Karpas-422 (cell line): Measurements from ENCODE around the gene GABRB2. TPM values are rescaled to one million over a fixed set of nuclear protein-coding genes. Genes with fewer than 3 reads are reported as not detected.

Source experiments
- DNase-seq: peaks from one replicate; pipeline ENCODE4 v3.0.0-alpha.2; 2015
- H2AFZ ChIP-seq: fragments of 200-600 bp; sonication (generic); 2 replicates; pipeline ENCODE4 v1.6.1; 2014; ENCODE audit warnings: antibody characterized with exemption, low read length, mixed read lengths
- H3K27ac ChIP-seq: fragments of 200-600 bp; sonication (generic); 2 replicates; pipeline ENCODE4 v1.5.1; 2014; ENCODE audit warnings: mild to moderate bottlenecking, low read length, moderate library complexity
- H3K27me3 ChIP-seq: fragments of 200-600 bp; sonication (generic); 2 replicates; pipeline ENCODE4 v1.6.1; 2014; ENCODE audit warnings: low read length, mixed read lengths
- H3K36me3 ChIP-seq: fragments of 200-600 bp; sonication (generic); 2 replicates; pipeline ENCODE4 v1.6.1; 2014; ENCODE audit warnings: low read length, mixed read lengths; ENCODE audit not compliant: insufficient read depth
- H3K4me1 ChIP-seq: fragments of 200-600 bp; sonication (generic); 2 replicates; pipeline ENCODE4 v1.6.1; 2014; ENCODE audit warnings: mild to moderate bottlenecking, low read length, mixed read lengths
- H3K4me2 ChIP-seq: fragments of 200-600 bp; sonication (generic); 2 replicates; pipeline ENCODE4 v1.6.1; 2014; ENCODE audit warnings: low read length, low read depth, mild to moderate bottlenecking; ENCODE audit not compliant: poor library complexity, severe bottlenecking
- H3K4me3 ChIP-seq: fragments of 200-600 bp; sonication (generic); 2 replicates; pipeline ENCODE4 v1.5.1; 2014; ENCODE audit warnings: mild to moderate bottlenecking, antibody characterized with exemption, low read length, mixed read lengths
- H3K79me2 ChIP-seq: fragments of 200-600 bp; sonication (generic); 2 replicates; pipeline ENCODE4 v1.6.1; 2014; ENCODE audit warnings: mild to moderate bottlenecking, low read length, mixed read lengths
- H3K9ac ChIP-seq: fragments of 200-600 bp; sonication (generic); 2 replicates; pipeline ENCODE4 v1.6.0; 2014; ENCODE audit warnings: low read length
- H3K9me2 ChIP-seq: fragments of 200-600 bp; sonication (generic), shearing (Covaris generic); replicated peaks from 2 replicates; pipeline ENCODE4 v1.6.0; 2014; ENCODE audit warnings: mild to moderate bottlenecking, low read length, moderate library complexity; ENCODE audit not compliant: insufficient read depth
- H3K9me3 ChIP-seq: fragments of 300-700, 200-600 bp; sonication (generic); 2 replicates; pipeline ENCODE4 v1.6.1; 2014; ENCODE audit warnings: low read length, mixed read lengths
- H4K20me1 ChIP-seq: fragments of 200-600 bp; sonication (generic); 2 replicates; pipeline ENCODE4 v1.6.1; 2014; ENCODE audit warnings: mild to moderate bottlenecking, antibody characterized with exemption, low read length, low read depth; ENCODE audit not compliant: insufficient read depth
- total RNA-seq: library from RNA; depleted of rRNA; stranded (reverse); fragments of >200 nt; shearing (Covaris generic); gene quantifications from 2 replicates; pipeline ENCODE4 v1.2.3, GENCODE V29; 2014; ENCODE audit warnings: low replicate concordance

GABRB2 gene
- total RNA-seq, 1 experiment from 2014 or later = not detected

DNA sequence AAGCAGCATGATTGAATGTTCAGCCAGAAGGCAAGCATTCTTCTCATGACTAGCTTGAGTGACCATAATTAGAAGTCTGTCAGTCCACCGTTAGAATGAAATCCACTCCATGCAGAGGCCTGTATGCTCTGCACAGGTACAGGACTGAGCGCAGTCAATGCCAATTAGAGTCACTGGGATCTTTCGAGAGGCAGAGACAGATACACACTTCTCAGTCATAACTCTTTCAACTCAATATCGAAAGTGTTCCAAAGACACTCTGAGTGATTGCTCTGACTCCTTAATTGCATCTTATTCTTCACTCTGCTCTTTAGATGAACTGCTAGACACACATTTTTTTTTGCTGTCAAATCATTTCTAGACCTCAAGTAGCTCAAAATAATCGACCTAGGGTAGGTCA lies 203.6 kb downstream of the GABRB2 start:
- Histone ChIP-seq H3K4me1 (no peaks in the 10 kb centered on the region), H3K9me3 (no peaks in the 10 kb centered on the region; the same call in 1 of the 2 replicates), H3K4me3 (no peak overlapping the region), H3K9ac (no peak overlapping the region), H2AFZ (no peak overlapping the region), H3K9me2 (0 out of 2 replicates have a peak, but pooled peaks cover 4% of the 10 kb centered on the region), H3K4me2 (no peak overlapping the region), H3K27ac (no peak overlapping the region), H3K27me3 (no peaks in the 10 kb centered on the region), H3K36me3 (no peaks in the 10 kb centered on the region), H4K20me1 (no peaks in the 10 kb centered on the region), H3K79me2 (no peaks in the 10 kb centered on the region)
- DNase-seq = no peak

DNA sequence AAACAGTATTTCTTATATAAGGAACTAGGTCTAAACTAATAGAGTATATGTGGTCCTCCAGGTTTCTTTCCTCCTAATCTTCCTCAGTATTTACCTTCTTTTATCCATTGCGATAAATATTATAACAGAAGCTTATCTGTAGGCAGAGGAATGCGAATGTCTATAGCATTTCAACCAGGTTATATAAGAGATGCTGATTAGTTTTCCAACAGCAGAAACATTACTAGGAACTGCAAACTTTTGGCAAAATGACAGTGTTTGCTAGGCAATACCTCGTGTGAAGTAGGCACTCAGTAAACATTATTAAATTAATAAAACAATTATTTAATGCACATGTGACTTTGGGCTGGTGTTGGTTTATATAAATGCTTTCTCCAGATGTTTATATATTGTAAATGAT lies 206.5 kb downstream of the GABRB2 start:
- Histone ChIP-seq H3K36me3 (no peaks in the 10 kb centered on the region), H3K27me3 (no peaks in the 10 kb centered on the region), H3K4me2 (no peak overlapping the region), H3K79me2 (no peaks in the 10 kb centered on the region), H2AFZ (no peak overlapping the region), H4K20me1 (no peaks in the 10 kb centered on the region), H3K9me3 (no peaks in the 10 kb centered on the region; the same call in 1 of the 2 replicates), H3K9ac (no peak overlapping the region), H3K27ac (no peak overlapping the region), H3K4me3 (no peak overlapping the region), H3K4me1 (no peaks in the 10 kb centered on the region), H3K9me2 (0 out of 2 replicates have a peak, but pooled peaks cover 4% of the 10 kb centered on the region)
- DNase-seq = no peak

DNA sequence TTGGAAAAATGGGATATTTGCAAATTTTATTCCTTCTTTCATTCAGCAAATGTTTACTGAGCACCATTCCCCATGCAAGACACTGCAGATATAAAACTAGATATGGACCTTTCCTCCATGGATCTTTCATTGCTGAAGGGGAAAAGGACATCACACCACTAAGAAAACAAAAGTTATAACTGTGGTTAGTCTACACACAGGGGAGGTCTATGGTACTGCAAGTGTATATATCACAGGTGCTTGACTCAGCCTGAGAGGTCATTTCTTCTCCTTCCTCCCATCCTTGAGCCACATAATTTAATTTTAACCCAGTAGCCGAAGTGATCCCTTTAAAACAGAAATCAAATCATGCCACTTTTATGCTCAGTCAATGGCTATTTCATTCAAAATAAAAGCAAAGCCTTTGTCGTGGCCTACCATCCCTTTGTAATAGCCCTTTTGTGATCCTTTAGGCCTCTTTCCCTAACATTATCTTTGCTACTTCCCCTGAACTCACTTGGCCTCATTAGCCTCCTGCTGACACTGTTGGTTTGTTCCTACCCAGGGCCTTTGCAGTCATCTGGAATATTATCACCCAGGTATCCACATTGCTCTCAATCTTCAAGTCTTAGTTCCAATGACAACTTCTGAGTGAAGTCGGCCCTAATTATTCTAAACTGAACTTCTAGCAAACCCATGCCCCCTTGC lies 213.2 kb downstream of the GABRB2 start:
- no peak overlapping the region for H3K9ac ChIP-seq
- H3K9me3 ChIP-seq = peaks cover 13% of the 10 kb centered on the region; the same call in 1 of the 2 replicates
- no peaks in the 10 kb centered on the region for H3K9me2 ChIP-seq
- no peaks in the 10 kb centered on the region for H3K27me3 ChIP-seq
- no peak overlapping the region for H2AFZ ChIP-seq
- H3K4me1 ChIP-seq = no peaks in the 10 kb centered on the region
- no peak overlapping the region for H3K27ac ChIP-seq
- H3K4me3 ChIP-seq = no peak overlapping the region
- H4K20me1 ChIP-seq = no peaks in the 10 kb centered on the region
- H3K36me3 ChIP-seq = no peaks in the 10 kb centered on the region
- no peaks in the 10 kb centered on the region for H3K79me2 ChIP-seq
- DNase-seq = no peak
- H3K4me2 ChIP-seq = no peak overlapping the region

DNA sequence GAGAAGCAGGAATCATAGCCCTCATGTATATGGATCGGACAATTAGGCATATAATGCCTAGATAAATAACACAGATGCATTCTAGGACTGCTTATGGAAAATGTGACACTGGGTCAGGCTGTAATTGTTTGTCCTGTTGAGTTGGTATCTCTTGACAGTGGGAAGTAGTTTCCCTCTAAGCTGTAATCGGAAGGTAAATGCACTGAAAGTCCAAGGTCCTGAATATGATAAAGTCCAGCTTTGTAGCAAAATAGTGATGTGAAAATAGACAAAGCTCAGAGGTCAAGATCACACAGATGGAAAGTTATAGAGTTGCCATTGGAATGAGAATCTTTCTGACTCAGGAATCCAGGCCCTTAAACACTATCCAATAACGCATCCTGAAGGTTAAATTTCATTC lies 214.2 kb downstream of the GABRB2 start:
- no peak overlapping the region for H3K4me3 ChIP-seq
- H3K4me1 ChIP-seq = no peaks in the 10 kb centered on the region
- no peaks in the 10 kb centered on the region for H3K9me2 ChIP-seq
- no peak overlapping the region for H3K4me2 ChIP-seq
- H3K27ac ChIP-seq = no peak overlapping the region
- no peaks in the 10 kb centered on the region for H3K79me2 ChIP-seq
- no peak overlapping the region for H3K9ac ChIP-seq
- H4K20me1 ChIP-seq = no peaks in the 10 kb centered on the region
- H3K9me3 ChIP-seq = peaks cover 13% of the 10 kb centered on the region; the same call in 1 of the 2 replicates
- DNase-seq = no peak
- H3K27me3 ChIP-seq = no peaks in the 10 kb centered on the region
- no peak overlapping the region for H2AFZ ChIP-seq
- no peaks in the 10 kb centered on the region for H3K36me3 ChIP-seq

DNA sequence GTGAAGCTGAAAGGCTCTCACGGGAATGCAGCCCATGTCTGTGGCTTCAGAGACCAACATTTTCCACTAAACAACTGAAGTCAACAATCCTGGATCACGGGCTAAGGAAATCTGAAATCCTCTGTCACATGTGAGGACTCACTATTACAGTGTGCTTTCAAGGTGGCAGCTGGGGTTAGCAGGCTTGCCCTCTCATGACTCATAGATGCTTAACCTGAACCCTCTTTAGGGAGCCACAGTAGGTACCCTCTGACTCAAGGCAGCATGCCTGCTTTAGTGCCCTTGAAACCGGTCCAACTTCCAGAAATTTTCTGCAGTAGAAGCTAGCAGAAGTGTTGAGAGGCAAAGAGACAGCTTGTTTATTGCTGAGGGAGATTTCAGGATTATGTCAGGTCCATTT lies 232.5 kb downstream of the GABRB2 start:
- Histone ChIP-seq H3K9me2 (0 out of 2 replicates have a peak, but pooled peaks cover 3% of the 10 kb centered on the region), H3K4me1 (no peaks in the 10 kb centered on the region), H3K4me2 (no peak overlapping the region), H3K36me3 (no peaks in the 10 kb centered on the region), H3K27me3 (no peaks in the 10 kb centered on the region), H3K27ac (no peak overlapping the region), H3K9ac (no peak overlapping the region), H4K20me1 (no peaks in the 10 kb centered on the region), H3K9me3 (peaks cover 5% of the 10 kb centered on the region), H3K79me2 (no peaks in the 10 kb centered on the region), H2AFZ (no peak overlapping the region), H3K4me3 (no peak overlapping the region)
- DNase-seq = no peak

DNA sequence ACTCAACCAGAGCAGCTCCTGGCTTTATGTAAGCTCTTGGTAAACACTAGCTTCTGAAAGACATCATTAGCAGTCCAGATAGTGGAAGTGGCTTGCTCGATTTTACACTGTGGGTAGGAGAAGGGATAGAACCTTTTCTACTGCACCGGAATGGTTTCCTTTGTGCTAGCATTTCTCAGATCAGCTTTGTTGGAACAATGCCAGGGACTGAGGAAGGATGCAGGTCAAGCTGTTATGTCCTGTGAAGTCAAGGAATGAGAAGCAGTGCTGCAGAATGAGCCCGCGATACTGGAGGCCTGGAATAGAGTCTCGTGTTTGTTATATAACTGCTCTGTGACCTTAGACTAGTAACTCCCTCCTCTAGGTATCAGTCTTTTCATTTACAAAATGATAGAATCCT lies 233.6 kb downstream of the GABRB2 start:
- Histone ChIP-seq H2AFZ (no peak overlapping the region), H3K9ac (no peak overlapping the region), H3K27ac (no peak overlapping the region), H3K27me3 (no peaks in the 10 kb centered on the region), H3K4me1 (no peaks in the 10 kb centered on the region), H3K79me2 (no peaks in the 10 kb centered on the region), H3K9me2 (no peaks in the 10 kb centered on the region), H3K4me2 (no peak overlapping the region), H4K20me1 (no peaks in the 10 kb centered on the region), H3K9me3 (peaks cover 10% of the 10 kb centered on the region), H3K36me3 (no peaks in the 10 kb centered on the region), H3K4me3 (no peak overlapping the region)
- DNase-seq = no peak

DNA sequence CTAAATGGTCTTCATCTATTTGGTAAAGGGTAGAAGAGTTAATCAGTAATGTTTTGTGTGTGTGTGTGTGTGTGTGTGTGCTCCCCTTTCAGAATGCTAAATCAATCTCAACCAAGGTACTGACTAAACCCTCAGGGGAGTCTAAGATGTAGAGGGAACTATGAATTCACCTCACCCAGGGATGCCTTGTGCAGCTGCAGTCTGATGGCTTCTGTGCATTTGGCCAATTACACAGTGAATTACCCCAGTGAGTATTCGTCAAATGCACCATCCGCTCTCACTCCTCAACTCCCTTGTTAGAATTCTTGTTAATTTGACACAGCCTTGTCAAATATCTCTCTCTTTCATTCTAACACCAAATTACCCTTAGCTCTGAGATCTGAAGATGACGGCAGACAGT lies 234.6 kb downstream of the GABRB2 start:
- H3K27me3 ChIP-seq = no peaks in the 10 kb centered on the region
- H3K9ac ChIP-seq = no peak overlapping the region
- H3K4me1 ChIP-seq = no peaks in the 10 kb centered on the region
- no peaks in the 10 kb centered on the region for H4K20me1 ChIP-seq
- no peak overlapping the region for H3K4me2 ChIP-seq
- H3K4me3 ChIP-seq = no peak overlapping the region
- H3K27ac ChIP-seq = no peak overlapping the region
- H3K36me3 ChIP-seq = no peaks in the 10 kb centered on the region
- H3K9me2 ChIP-seq = no peaks in the 10 kb centered on the region
- peaks cover 10% of the 10 kb centered on the region for H3K9me3 ChIP-seq
- H3K79me2 ChIP-seq = no peaks in the 10 kb centered on the region
- no peak overlapping the region for H2AFZ ChIP-seq
- DNase-seq = no peak

DNA sequence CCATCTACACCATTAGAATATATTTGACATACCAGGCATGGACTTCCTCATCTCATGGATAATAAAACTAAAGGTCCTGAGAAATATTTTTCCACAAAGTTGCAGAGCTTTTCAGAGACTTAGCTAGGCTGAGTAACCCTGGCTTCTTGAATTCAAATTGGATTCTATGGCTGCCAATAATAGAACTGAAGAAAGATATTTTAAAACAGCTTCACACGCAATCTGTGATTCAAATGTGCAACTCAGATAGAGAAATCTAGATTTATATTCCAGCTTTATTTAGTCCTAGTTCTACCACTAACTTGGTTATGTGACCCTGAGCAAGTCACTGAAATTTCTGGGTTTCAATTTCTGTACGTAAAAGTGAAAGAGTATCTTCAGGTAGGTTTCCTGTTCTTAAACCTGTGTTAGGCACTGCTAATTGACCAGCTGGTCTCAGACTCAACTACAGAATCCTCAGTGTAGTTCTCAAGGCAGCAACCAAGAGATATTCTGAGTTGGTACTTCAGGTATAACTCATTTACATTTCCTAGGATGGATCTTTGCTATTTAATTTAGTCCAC lies 235.3 kb downstream of the GABRB2 start:
- Histone ChIP-seq H3K9me3 (peaks cover 10% of the 10 kb centered on the region), H4K20me1 (no peaks in the 10 kb centered on the region), H3K79me2 (no peaks in the 10 kb centered on the region), H3K4me1 (no peaks in the 10 kb centered on the region), H3K27me3 (no peaks in the 10 kb centered on the region), H3K27ac (no peak overlapping the region), H3K4me3 (no peak overlapping the region), H2AFZ (no peak overlapping the region), H3K4me2 (no peak overlapping the region), H3K9ac (no peak overlapping the region), H3K9me2 (no peaks in the 10 kb centered on the region), H3K36me3 (no peaks in the 10 kb centered on the region)
- no peak for DNase-seq
